Sigmoid colon (tissue), 3 donors: Measurements from ENCODE around the gene HHATL.

Experiments used
- POLR2A ChIP-seq, 2 donors: fragments of 450-650 bp; IDR thresholded peaks; one replicate each; pipeline ENCODE4 v1.6.1; 2016; ENCODE audit warnings: antibody characterized with exemption in 2 of 2, mild to moderate bottlenecking in 2 of 2, moderate library complexity in 2 of 2
- TF ChIP-seq, protein P1 (sequence below), 4 experiments: fragments of 450-650 bp in 3 of 4; fragments of 200-600 bp in 1 of 4; IDR thresholded peaks; one replicate each; pipeline ENCODE4 v1.5.1; 2016 to 2019; ENCODE audit warnings: antibody characterized with exemption in 4 of 4, mild to moderate bottlenecking in 3 of 4, moderate library complexity in 2 of 4

DNA sequence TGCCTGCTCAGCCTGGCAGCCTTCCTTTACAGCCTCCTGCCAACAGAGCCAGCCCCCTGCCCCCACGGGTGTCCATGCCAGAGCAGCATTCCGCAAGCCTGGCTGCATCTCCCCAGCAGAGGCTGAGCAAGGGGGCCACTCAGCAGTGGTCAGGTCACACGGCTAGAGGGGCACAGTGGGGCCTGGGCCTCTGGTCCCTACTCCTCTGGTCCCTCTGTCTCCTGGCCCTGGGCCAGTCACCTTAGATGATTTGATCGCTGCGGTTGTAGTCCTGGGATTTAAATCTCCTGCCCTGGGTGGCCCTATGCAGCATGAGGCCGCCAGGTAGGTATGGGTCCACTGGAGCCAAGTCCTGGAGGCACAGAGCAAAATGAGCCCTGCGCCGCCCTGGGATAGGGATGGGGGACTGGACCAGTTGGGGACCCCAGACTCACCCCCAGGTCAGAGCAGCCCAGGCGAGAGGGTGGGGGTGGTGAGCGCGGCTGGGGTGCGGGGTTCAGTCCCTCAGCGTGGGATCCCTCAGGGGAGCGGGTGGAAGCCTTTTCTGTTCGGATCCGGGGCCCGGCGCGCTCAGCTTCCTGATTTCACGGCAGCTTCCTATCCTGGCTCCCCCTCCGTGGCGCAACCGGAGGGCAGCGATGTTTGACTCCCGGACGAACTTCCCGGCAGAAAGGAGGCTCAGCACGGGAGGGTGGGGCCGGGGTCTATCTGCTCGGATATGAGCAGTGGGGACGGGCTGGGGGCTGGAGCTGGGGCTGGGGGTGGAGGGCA lies 48.9 kb downstream of the HHATL start, which contains the start of gene ZBTB47:
- TF ChIP-seq, protein P1, sequence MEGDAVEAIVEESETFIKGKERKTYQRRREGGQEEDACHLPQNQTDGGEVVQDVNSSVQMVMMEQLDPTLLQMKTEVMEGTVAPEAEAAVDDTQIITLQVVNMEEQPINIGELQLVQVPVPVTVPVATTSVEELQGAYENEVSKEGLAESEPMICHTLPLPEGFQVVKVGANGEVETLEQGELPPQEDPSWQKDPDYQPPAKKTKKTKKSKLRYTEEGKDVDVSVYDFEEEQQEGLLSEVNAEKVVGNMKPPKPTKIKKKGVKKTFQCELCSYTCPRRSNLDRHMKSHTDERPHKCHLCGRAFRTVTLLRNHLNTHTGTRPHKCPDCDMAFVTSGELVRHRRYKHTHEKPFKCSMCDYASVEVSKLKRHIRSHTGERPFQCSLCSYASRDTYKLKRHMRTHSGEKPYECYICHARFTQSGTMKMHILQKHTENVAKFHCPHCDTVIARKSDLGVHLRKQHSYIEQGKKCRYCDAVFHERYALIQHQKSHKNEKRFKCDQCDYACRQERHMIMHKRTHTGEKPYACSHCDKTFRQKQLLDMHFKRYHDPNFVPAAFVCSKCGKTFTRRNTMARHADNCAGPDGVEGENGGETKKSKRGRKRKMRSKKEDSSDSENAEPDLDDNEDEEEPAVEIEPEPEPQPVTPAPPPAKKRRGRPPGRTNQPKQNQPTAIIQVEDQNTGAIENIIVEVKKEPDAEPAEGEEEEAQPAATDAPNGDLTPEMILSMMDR (IDR thresholded peaks at IDR 0.05), result peak in 1 of 4 experiments; percentile 10
- TF ChIP-seq POLR2A (IDR thresholded peaks at IDR 0.05), result no peak
